Osteoblast (primary cell): ENCODE results near the gene TNS3. TPM values are rescaled to one million over a fixed set of nuclear protein-coding genes. Genes with fewer than 3 reads are reported as not detected.
A peak's percentile ranks its signal among the peaks of the same experiment; 100 is the strongest.

ENCODE experiments used
- DNase-seq: peaks from one replicate; pipeline ENCODE4 v3.0.0; 2011; ENCODE audit warnings: low spot score, mixed read lengths; ENCODE audit not compliant: insufficient read length; ENCODE audit errors: missing footprints
- H2AFZ ChIP-seq: 2 replicates; pipeline ENCODE4 v1.6.0; 2011; ENCODE audit warnings: mild to moderate bottlenecking, low read length
- H3K27ac ChIP-seq: 2 replicates; pipeline ENCODE4 v1.5.1; 2011; ENCODE audit warnings: mild to moderate bottlenecking, low read depth, low read length, moderate library complexity
- H3K27me3 ChIP-seq: 2 replicates; pipeline ENCODE4 v1.6.0; 2012; ENCODE audit warnings: mild to moderate bottlenecking, control low read depth, inconsistent platforms, low read length, moderate library complexity; ENCODE audit not compliant: insufficient read depth
- H3K36me3 ChIP-seq: 2 replicates; pipeline ENCODE4 v1.5.1; 2011; ENCODE audit warnings: mild to moderate bottlenecking, low read length, control low read depth, moderate library complexity; ENCODE audit not compliant: insufficient read depth
- H3K4me1 ChIP-seq: 2 replicates; pipeline ENCODE4 v1.5.1; 2011; ENCODE audit warnings: mild to moderate bottlenecking, low read length, control low read depth, moderate library complexity; ENCODE audit not compliant: insufficient read depth
- H3K4me2 ChIP-seq: 2 replicates; pipeline ENCODE4 v1.6.0; 2011; ENCODE audit warnings: mild to moderate bottlenecking, low read length; ENCODE audit not compliant: insufficient read depth
- H3K4me3 ChIP-seq: fragments of 200-600 bp; sonication (generic); 3 replicates; pipeline ENCODE4 v1.5.1; 2012; ENCODE audit warnings: mild to moderate bottlenecking, low read length, inconsistent platforms; ENCODE audit not compliant: insufficient read depth
- H3K79me2 ChIP-seq: 2 replicates; pipeline ENCODE4 v1.6.0; 2012; ENCODE audit warnings: mild to moderate bottlenecking, low read length, control low read depth, inconsistent platforms; ENCODE audit not compliant: insufficient read depth
- H3K9me3 ChIP-seq: 2 replicates; pipeline ENCODE4 v1.5.1; 2011; ENCODE audit warnings: low read depth, low read length, control low read depth
- H4K20me1 ChIP-seq: 2 replicates; pipeline ENCODE4 v1.6.0; 2012; ENCODE audit warnings: mild to moderate bottlenecking, low read length, control low read depth; ENCODE audit not compliant: insufficient read depth
- total RNA-seq: library from RNA; depleted of rRNA; stranded (reverse); fragments of >200 nt; gene quantifications from 2 replicates; pipeline ENCODE4 v1.2.3, GENCODE V29; 2012
- TF ChIP-seq, protein P1 (sequence below): IDR thresholded peaks from 2 replicates; pipeline ENCODE4 v1.5.1; 2011; ENCODE audit warnings: mild to moderate bottlenecking, low read depth, low read length, moderate library complexity; ENCODE audit errors: extremely low read depth

The TNS3 gene
- total RNA-seq, 1 donor = 67.3 TPM

DNA sequence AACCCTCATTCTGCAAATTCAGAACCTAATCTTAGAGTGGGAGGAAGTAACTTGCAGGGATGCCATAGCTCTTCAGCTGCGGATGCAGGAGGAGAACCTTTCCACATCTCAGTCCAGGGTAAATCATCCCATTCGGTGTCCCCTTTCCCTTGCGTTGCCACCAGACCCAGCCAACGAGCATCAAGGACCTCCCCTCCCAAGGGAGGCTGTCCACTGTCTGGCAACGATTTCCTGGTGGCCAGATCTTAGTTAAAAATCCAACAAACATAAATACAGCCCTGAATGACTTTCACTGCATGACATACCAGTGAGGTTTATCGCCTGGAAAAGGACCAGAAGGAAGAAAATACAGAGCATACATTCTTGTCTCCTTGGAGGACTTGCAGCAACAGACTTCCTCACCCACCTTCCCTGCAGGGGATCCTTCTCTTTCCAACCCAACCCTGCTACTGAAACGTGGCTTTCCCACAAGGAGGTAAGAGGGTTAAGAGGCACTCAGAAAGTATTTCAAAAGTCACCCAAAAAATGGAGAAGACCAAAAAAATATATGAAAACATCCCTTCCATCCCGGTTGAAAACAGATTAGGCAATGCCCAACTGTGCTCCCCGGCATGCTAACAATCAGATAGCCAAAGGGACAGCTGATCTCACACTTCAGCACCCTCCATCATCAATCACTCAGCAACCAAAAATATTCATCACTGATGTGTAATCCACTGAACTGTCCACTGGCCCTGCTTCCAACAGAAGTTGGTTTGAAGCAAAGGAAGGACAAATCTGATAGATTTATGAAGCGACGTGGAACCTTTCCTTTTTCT, 206.6 kb downstream of the TNS3 start:
- Histone ChIP-seq H3K4me3 (no peak overlapping the region), H2AFZ (no peak overlapping the region), H4K20me1 (peaks cover 97% of the 10 kb centered on the region), H3K9me3 (no peaks in the 10 kb centered on the region), H3K27ac (no peak overlapping the region), H3K4me2 (peak overlapping the region; percentile 34), H3K27me3 (no peaks in the 10 kb centered on the region), H3K36me3 (no peaks in the 10 kb centered on the region), H3K4me1 (peaks cover 32% of the 10 kb centered on the region), H3K79me2 (peaks cover 2% of the 10 kb centered on the region)
- TF ChIP-seq, protein P1, sequence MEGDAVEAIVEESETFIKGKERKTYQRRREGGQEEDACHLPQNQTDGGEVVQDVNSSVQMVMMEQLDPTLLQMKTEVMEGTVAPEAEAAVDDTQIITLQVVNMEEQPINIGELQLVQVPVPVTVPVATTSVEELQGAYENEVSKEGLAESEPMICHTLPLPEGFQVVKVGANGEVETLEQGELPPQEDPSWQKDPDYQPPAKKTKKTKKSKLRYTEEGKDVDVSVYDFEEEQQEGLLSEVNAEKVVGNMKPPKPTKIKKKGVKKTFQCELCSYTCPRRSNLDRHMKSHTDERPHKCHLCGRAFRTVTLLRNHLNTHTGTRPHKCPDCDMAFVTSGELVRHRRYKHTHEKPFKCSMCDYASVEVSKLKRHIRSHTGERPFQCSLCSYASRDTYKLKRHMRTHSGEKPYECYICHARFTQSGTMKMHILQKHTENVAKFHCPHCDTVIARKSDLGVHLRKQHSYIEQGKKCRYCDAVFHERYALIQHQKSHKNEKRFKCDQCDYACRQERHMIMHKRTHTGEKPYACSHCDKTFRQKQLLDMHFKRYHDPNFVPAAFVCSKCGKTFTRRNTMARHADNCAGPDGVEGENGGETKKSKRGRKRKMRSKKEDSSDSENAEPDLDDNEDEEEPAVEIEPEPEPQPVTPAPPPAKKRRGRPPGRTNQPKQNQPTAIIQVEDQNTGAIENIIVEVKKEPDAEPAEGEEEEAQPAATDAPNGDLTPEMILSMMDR = no peak
- DNase-seq = peak; percentile 86

DNA sequence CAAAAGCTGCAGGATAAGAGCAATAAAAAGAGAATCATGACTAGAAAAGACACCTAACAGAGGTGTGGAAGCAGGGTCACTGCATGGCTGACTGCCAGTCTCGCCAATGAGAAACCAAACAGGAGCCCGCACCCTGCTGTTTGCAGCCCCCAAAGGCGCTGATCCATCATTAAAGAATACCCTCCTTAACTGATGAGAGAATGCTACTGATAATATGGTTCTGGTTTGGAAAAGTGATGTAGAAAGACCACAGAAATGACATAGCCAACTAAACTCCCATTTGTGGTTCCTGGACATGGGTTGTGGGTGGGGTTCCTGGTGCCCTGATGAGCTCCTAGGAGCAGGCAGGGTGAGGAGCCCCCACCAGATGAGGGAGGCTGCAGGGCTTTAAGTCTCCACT, 207.4 kb downstream of the TNS3 start:
- TF ChIP-seq, protein P1 = no peak
- no peaks in the 10 kb centered on the region for H3K27me3 ChIP-seq
- H3K9me3 ChIP-seq = no peaks in the 10 kb centered on the region
- peaks cover 25% of the 10 kb centered on the region for H3K4me1 ChIP-seq
- H3K4me2 ChIP-seq = no peak overlapping the region
- DNase-seq = no peak
- H3K4me3 ChIP-seq = no peak overlapping the region
- no peak overlapping the region for H2AFZ ChIP-seq
- no peaks in the 10 kb centered on the region for H3K36me3 ChIP-seq
- no peak overlapping the region for H3K27ac ChIP-seq
- H4K20me1 ChIP-seq = peaks cover 94% of the 10 kb centered on the region
- peaks cover 2% of the 10 kb centered on the region for H3K79me2 ChIP-seq

DNA sequence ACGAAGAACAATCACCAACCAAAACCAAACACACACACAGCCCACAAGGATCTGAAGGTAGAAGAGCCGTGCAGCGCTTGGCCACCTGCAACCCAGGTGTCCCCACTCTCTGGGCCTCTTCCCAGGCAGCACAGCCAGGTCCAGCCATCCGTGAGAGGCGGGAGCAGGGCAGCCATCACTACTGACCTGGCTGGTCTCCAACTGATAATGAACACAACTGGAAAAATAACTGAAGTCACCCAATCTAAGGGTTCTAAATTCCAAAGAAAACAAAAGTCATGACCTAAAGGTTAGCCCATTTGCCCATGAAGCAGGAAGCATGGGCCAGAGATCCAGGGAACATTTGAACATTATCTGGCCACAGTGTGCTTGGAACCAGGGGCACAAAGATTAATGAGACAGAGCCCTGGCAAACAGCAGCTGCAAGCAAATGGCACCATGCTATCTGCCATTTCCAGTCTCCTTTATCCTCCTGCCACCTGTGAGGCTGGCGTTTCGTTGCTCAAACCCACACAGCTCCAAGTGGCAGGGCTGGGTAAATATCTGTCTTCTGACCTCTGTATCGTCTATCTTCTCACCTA, 207.9 kb downstream of the TNS3 start:
- Histone ChIP-seq H3K36me3 (peaks cover 4% of the 10 kb centered on the region), H4K20me1 (peaks cover 95% of the 10 kb centered on the region), H3K4me2 (no peak overlapping the region), H3K79me2 (peaks cover 2% of the 10 kb centered on the region), H3K27ac (no peak overlapping the region), H2AFZ (no peak overlapping the region), H3K27me3 (no peaks in the 10 kb centered on the region), H3K4me1 (peaks cover 22% of the 10 kb centered on the region), H3K9me3 (no peaks in the 10 kb centered on the region), H3K4me3 (no peak overlapping the region)
- TF ChIP-seq, protein P1 = no peak
- no peak for DNase-seq

DNA sequence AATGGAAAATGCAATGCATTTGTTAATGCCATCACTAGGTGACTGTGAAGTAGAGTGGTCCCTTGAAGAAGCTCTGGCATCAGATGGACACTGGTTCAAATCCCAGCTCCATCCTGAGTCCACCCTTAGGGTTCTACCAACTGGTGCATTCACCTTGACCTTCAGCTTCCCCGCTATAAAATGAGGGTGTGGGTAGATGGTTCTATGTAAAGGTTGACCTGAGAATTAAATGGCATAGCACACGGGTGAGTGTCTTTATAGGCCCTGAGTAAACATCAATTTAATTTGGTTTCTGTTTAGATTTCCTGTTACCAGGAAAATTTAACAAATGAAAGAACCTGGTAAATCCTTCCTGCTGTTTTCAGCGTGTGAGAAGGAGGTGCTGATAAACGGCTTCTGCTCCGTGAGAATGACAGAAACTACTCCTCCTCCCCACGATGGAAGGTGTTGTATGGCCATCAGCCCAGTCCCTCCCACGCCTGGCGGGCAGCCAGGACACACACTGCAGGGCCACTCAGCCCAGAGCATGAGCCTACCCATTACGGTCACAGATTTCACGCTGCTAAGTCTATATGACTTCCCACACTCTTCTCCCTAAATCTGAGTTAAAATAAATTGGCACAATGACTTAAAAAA, 210.1 kb downstream of the TNS3 start:
- Histone ChIP-seq H3K36me3 (peaks cover 15% of the 10 kb centered on the region), H3K27ac (no peak overlapping the region), H3K4me1 (peaks cover 22% of the 10 kb centered on the region), H4K20me1 (peaks cover 95% of the 10 kb centered on the region), H3K27me3 (no peaks in the 10 kb centered on the region), H2AFZ (no peak overlapping the region), H3K4me2 (no peak overlapping the region), H3K79me2 (peaks cover 2% of the 10 kb centered on the region), H3K4me3 (no peak overlapping the region), H3K9me3 (no peaks in the 10 kb centered on the region)
- TF ChIP-seq, protein P1 = no peak
- DNase-seq = no peak
